ENCODE data around the gene ARF6. TPM values are rescaled to one million over a fixed set of nuclear protein-coding genes. Genes with fewer than 3 reads are reported as not detected.

Gene ARF6
- total and polyA plus RNA-seq, 10 of the 15 experiments (the other 5 are each of a cell fraction or from before 2014, with no cell fraction given): 46.8 to 128 (median 71.9) TPM

DNA sequence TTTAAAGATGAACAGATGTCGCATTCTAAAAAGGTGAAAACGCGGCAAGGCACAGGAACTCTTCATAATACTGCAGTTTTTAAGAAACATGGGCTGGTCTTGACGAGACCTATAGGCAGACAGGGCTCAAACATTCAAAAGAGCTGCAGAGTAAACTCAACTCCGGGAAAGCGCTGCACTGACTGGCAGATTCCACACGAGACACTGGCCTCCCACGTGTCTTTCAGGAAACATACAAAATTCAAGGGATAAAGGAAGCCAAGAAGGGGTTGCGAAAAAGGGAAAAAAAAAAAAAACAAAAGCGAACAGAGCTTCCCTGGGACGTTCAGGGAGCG, 614 bp upstream of the ARF6 start (continued):
- TF ChIP-seq, protein P1, sequence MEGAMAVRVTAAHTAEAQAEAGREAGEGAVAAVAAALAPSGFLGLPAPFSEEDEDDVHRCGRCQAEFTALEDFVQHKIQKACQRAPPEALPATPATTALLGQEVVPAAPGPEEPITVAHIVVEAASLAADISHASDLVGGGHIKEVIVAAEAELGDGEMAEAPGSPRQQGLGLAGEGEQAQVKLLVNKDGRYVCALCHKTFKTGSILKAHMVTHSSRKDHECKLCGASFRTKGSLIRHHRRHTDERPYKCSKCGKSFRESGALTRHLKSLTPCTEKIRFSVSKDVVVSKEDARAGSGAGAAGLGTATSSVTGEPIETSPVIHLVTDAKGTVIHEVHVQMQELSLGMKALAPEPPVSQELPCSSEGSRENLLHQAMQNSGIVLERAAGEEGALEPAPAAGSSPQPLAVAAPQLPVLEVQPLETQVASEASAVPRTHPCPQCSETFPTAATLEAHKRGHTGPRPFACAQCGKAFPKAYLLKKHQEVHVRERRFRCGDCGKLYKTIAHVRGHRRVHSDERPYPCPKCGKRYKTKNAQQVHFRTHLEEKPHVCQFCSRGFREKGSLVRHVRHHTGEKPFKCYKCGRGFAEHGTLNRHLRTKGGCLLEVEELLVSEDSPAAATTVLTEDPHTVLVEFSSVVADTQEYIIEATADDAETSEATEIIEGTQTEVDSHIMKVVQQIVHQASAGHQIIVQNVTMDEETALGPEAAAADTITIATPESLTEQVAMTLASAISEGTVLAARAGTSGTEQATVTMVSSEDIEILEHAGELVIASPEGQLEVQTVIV (IDR thresholded peaks at IDR 0.05; ENCODE audit: borderline replicate concordance, partially characterized antibody): no peak
- no peak for TF ChIP-seq BCL11A (IDR thresholded peaks at IDR 0.05; ENCODE audit: low read depth, low read length)
- no peak for TF ChIP-seq MEF2A (IDR thresholded peaks at IDR 0.05; ENCODE audit: insufficient read depth, low read depth, low read length)
- TF ChIP-seq CHD2 (IDR thresholded peaks at IDR 0.05; ENCODE audit: borderline replicate concordance, low read depth, low read length): 0 out of 2 replicates have a peak, but pooled peaks have one; percentile 8
- no peak for TF ChIP-seq TCF3 (IDR thresholded peaks at IDR 0.05; ENCODE audit: borderline replicate concordance, insufficient read depth, low read depth, low read length)
- no peak for TF ChIP-seq BMI1 (IDR thresholded peaks at IDR 0.05; ENCODE audit: borderline replicate concordance)
- TF ChIP-seq SIN3A (IDR thresholded peaks at IDR 0.05; ENCODE audit: low read depth, low read length): peak; percentile 86; the same call in 1 of the 2 replicates
- no peak for TF ChIP-seq KDM1A (IDR thresholded peaks at IDR 0.05; ENCODE audit: borderline replicate concordance)
- TF ChIP-seq HDAC2 (IDR thresholded peaks at IDR 0.05): no peak
- TF ChIP-seq GATAD2B (conservative IDR thresholded peaks at IDR 0.05; ENCODE audit: low read depth): no peak
- 0 out of 2 replicates have a peak, but pooled peaks have one; percentile 51 for TF ChIP-seq STAT3 (IDR thresholded peaks at IDR 0.05; ENCODE audit: low read depth, low read length)
- no peak for TF ChIP-seq RB1 (IDR thresholded peaks at IDR 0.05; ENCODE audit: borderline replicate concordance)
- no peak for TF ChIP-seq SPI1 (IDR thresholded peaks at IDR 0.05; ENCODE audit: borderline replicate concordance, insufficient read depth, low read depth, low read length)
- TF ChIP-seq SREBF2 (IDR thresholded peaks at IDR 0.05; ENCODE audit: low read length): no peak
- no peak for TF ChIP-seq REST (IDR thresholded peaks at IDR 0.05; ENCODE audit: low read depth, low read length)
